ENCODE measurements around the gene HEYL.

DNA sequence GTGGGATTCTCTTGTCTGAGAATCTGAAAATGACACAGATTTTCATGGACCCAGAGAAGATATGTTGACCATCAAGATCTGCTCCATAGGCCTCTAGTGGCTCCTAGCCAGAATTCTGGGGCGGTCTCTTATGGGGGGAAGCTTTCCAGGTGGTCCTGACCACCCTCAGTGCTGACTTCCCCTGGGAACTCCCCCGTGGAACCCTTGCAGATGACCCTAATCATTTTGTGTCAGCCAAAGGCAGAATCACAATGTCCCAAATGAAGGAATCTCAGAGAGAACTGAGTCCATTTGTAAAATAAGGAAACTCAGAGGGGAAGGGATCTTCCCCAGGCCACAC is 3.6 kb downstream of the HEYL start:
- TF ChIP-seq, protein P1, sequence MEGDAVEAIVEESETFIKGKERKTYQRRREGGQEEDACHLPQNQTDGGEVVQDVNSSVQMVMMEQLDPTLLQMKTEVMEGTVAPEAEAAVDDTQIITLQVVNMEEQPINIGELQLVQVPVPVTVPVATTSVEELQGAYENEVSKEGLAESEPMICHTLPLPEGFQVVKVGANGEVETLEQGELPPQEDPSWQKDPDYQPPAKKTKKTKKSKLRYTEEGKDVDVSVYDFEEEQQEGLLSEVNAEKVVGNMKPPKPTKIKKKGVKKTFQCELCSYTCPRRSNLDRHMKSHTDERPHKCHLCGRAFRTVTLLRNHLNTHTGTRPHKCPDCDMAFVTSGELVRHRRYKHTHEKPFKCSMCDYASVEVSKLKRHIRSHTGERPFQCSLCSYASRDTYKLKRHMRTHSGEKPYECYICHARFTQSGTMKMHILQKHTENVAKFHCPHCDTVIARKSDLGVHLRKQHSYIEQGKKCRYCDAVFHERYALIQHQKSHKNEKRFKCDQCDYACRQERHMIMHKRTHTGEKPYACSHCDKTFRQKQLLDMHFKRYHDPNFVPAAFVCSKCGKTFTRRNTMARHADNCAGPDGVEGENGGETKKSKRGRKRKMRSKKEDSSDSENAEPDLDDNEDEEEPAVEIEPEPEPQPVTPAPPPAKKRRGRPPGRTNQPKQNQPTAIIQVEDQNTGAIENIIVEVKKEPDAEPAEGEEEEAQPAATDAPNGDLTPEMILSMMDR (IDR thresholded peaks at IDR 0.05), result no peak
- TF ChIP-seq EP300 (IDR thresholded peaks at IDR 0.05) (no peak), POLR2A (IDR thresholded peaks at IDR 0.05) (no peak)

Data from upper lobe of left lung (tissue), 4 donors.